ENCODE measurements around the gene PRKRA. TPM values are rescaled to one million over a fixed set of nuclear protein-coding genes. Genes with fewer than 3 reads are reported as not detected.

PRKRA gene
- total RNA-seq, 1 donor from 2014 or later: 135 TPM

DNA sequence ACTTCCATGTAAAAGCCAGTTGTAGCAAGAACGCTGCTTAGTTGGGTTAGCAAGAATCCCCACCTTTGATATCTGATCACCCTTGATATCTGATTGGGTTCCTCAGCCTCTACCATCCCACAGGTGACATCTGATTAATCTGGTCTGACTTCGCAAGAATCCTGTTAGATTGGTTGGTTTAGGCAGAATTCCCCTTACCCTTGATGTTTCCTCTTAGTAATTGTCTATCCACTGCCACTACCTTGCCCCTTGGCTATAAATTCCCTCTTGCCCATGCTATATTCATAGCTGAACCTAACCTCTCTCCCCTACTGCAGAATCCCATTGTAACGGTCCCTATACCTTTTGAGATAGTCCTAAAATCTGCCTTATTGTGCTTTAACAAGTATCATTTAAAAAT lies 33.1 kb downstream of the PRKRA start:
- TF ChIP-seq EZH2phosphoT487 (IDR thresholded peaks at IDR 0.05): no peak
- TF ChIP-seq CTCF (IDR thresholded peaks at IDR 0.05): no peak
- TF ChIP-seq EZH2 (IDR thresholded peaks at IDR 0.05): no peak
- H3K36me3 Mint-ChIP-seq: peaks cover 3% of the 10 kb centered on the region

DNA sequence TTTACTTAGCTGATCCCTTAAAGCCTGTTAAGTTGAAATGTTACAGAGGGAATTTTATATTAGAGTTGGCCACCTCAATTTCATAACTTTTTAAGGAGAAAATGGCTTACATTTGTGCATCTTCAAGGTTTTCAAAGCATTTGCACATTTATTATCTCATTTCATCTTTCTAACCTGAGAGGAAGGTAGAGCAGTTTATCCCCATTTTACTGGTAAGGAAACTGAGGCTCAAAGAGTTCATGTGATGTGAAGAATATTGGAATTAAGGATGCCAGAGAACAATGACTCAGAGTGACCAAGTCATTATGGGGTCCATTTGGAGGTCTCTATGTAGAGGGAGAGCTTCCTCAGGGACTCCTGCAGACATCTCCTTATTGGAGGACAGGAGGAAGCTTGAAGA lies 35.0 kb downstream of the PRKRA start:
- TF ChIP-seq EZH2phosphoT487 (IDR thresholded peaks at IDR 0.05): no peak
- TF ChIP-seq EZH2 (IDR thresholded peaks at IDR 0.05): no peak
- no peak for TF ChIP-seq CTCF (IDR thresholded peaks at IDR 0.05)
- no peaks in the 10 kb centered on the region for H4K20me1 ChIP-seq (ENCODE audit: low read depth)
- peaks cover 6% of the 10 kb centered on the region for H3F3A ChIP-seq (ENCODE audit: low read depth)
- H3K27me3 ChIP-seq: no peaks in the 10 kb centered on the region
- peaks cover 9% of the 10 kb centered on the region for H3K79me2 ChIP-seq (ENCODE audit: low read depth)
- H3K27ac ChIP-seq: no peak overlapping the region
- H3K4me1 ChIP-seq: peaks cover 4% of the 10 kb centered on the region
- no peaks in the 10 kb centered on the region for H3K9me3 ChIP-seq (ENCODE audit: low read depth)
- H3K4me2 ChIP-seq: peak overlapping the region; percentile 43
- Mint-ChIP-seq H3K36me3 (no peaks in the 10 kb centered on the region), H3K9me3 (peaks cover 2% of the 10 kb centered on the region), H3K27me3 (ENCODE audit: insufficient read depth, low read depth) (peaks cover 6% of the 10 kb centered on the region), H3K4me3 (no peak overlapping the region), H3K4me1 (peaks cover 17% of the 10 kb centered on the region), H3K27ac (no peak overlapping the region)
- no peak overlapping the region for H3K4me3 ChIP-seq
- no peak overlapping the region for H2AFZ ChIP-seq (replicated peaks)
- DNase-seq (ENCODE audit: low spot score): no peak
- H3K9ac ChIP-seq: no peak overlapping the region
- H3K36me3 ChIP-seq: peaks cover 3% of the 10 kb centered on the region

More for the DNA sequence above, 33.1 kb downstream of the PRKRA start:
- H3F3A ChIP-seq (ENCODE audit: low read depth): peaks cover 6% of the 10 kb centered on the region
- peaks cover 4% of the 10 kb centered on the region for H3K4me1 ChIP-seq
- no peak overlapping the region for H3K4me3 ChIP-seq
- no peak overlapping the region for H3K27ac Mint-ChIP-seq
- H2AFZ ChIP-seq (replicated peaks): no peak overlapping the region
- no peak overlapping the region for H3K9ac ChIP-seq
- H3K27ac ChIP-seq: no peak overlapping the region
- no peaks in the 10 kb centered on the region for H3K9me3 ChIP-seq (ENCODE audit: low read depth)
- DNase-seq (ENCODE audit: low spot score): no peak
- H3K27me3 Mint-ChIP-seq (ENCODE audit: insufficient read depth, low read depth): peaks cover 3% of the 10 kb centered on the region
- peaks cover 3% of the 10 kb centered on the region for H3K36me3 ChIP-seq
- peaks cover 9% of the 10 kb centered on the region for H3K79me2 ChIP-seq (ENCODE audit: low read depth)
- no peak overlapping the region for H3K4me2 ChIP-seq
- H3K4me3 Mint-ChIP-seq: no peak overlapping the region
- no peaks in the 10 kb centered on the region for H4K20me1 ChIP-seq (ENCODE audit: low read depth)
- H3K9me3 Mint-ChIP-seq: no peaks in the 10 kb centered on the region
- H3K4me1 Mint-ChIP-seq: peaks cover 17% of the 10 kb centered on the region
- no peaks in the 10 kb centered on the region for H3K27me3 ChIP-seq

GRCh38 chr2:178414266-178415247 lies 36.4 kb downstream of the PRKRA start:
- H3K4me1 ChIP-seq: peaks cover 4% of the 10 kb centered on the region
- Mint-ChIP-seq H3K27ac (peak overlapping the region; percentile 95), H3K4me1 (peaks cover 17% of the 10 kb centered on the region), H3K36me3 (no peaks in the 10 kb centered on the region), H3K27me3 (ENCODE audit: insufficient read depth, low read depth) (peaks cover 6% of the 10 kb centered on the region), H3K9me3 (peaks cover 2% of the 10 kb centered on the region), H3K4me3 (peak overlapping the region; percentile 90)
- H3K27me3 ChIP-seq: no peaks in the 10 kb centered on the region
- H4K20me1 ChIP-seq (ENCODE audit: low read depth): no peaks in the 10 kb centered on the region
- H3K36me3 ChIP-seq: no peaks in the 10 kb centered on the region
- H3K9me3 ChIP-seq (ENCODE audit: low read depth): no peaks in the 10 kb centered on the region
- H3K4me3 ChIP-seq: peak overlapping the region; percentile 83
- peak overlapping the region; percentile 78 for H3K9ac ChIP-seq
- H3K27ac ChIP-seq: no peak overlapping the region
- peak overlapping the region; percentile 87 for H3K4me2 ChIP-seq
- peak; percentile 95 for DNase-seq (ENCODE audit: low spot score)
- H3F3A ChIP-seq (ENCODE audit: low read depth): peaks cover 6% of the 10 kb centered on the region
- peaks cover 9% of the 10 kb centered on the region for H3K79me2 ChIP-seq (ENCODE audit: low read depth)
- peak overlapping the region; percentile 91 for H2AFZ ChIP-seq (replicated peaks)
- TF ChIP-seq EZH2phosphoT487 (IDR thresholded peaks at IDR 0.05): no peak
- TF ChIP-seq CTCF (IDR thresholded peaks at IDR 0.05): peak; percentile 93
